ENCODE measurements around the gene SLC19A1.

DNA sequence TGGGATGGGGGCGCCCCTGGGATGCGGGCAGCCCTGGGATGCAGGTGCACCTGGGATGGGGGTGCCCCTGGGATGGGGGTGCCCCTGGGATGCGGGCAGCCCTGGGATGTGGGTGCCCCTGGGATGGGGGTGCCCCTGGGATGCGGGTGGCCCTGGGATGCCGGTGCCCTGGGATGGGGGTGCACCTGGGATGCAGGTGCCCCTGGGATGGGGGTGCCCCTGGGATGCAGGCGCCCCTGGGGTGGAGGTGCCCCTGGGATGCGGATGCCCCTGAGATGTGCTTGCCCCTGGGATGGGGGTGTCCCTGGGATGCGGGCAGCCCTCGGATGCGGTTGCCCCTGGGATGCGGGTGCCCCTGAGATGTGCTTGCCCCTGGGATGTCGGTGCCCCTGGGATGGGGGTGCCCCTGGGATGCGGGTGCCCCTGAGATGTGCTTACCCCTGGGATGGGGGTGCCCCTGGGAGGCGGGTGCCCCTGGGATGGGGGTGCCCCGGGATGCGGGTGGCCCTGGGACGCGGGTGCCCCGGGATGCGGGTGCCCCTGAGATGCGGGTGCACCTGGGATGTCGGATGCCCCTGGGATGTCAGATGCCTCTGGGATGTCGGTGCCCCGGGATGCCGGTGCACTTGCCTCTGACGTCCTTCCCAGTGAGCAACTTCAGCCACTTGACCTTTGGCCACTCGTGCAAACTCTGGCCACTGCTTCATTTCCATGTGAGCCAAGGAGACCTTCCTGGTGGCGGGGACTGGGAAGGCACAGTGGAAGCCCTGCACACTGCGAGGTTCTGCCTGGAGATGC, 37.3 kb upstream of the SLC19A1 start:
- TF ChIP-seq CTCF (IDR thresholded peaks at IDR 0.05) (no peak), POLR2A (IDR thresholded peaks at IDR 0.05) (no peak)
